ENCODE measurements around the gene UGCG. TPM values are rescaled to one million over a fixed set of nuclear protein-coding genes. Genes with fewer than 3 reads are reported as not detected.

The UGCG gene
- total and polyA plus RNA-seq, 9 of the 15 experiments (the other 6 are each of a cell fraction or from before 2014, with no cell fraction given), result 20.0 to 40.3 (median 29.2) TPM

- no peak for TF ChIP-seq UBTF (IDR thresholded peaks at IDR 0.05; ENCODE audit: borderline replicate concordance in 1 of 2, low read depth in 2 of 2, low read length in 2 of 2)
- TF ChIP-seq HIVEP1 (CRISPR knock-in tag; IDR thresholded peaks at IDR 0.05), result no peak
- TF ChIP-seq ZNF311 (CRISPR knock-in tag; IDR thresholded peaks at IDR 0.05), result no peak
- TF ChIP-seq ZNF445 (CRISPR knock-in tag; IDR thresholded peaks at IDR 0.05; ENCODE audit: low read depth), result no peak
- no peak for TF ChIP-seq STAG1 (CRISPR knock-in tag; IDR thresholded peaks at IDR 0.05; ENCODE audit: borderline replicate concordance)
- TF ChIP-seq NR0B1 (IDR thresholded peaks at IDR 0.05; ENCODE audit: partially characterized antibody), result no peak
- TF ChIP-seq DDX20 (tag; IDR thresholded peaks at IDR 0.05; ENCODE audit: low read depth), result no peak
- TF ChIP-seq SETDB1 (IDR thresholded peaks at IDR 0.05; ENCODE audit: low read length), result no peak
- no peak for TF ChIP-seq JUN (IDR thresholded peaks at IDR 0.05; ENCODE audit: borderline replicate concordance, low read depth, low read length)
- TF ChIP-seq JUN (CRISPR knock-in tag; IDR thresholded peaks at IDR 0.05; ENCODE audit: borderline replicate concordance), result no peak
- no peak for TF ChIP-seq HBP1 (CRISPR knock-in tag; IDR thresholded peaks at IDR 0.05)
- TF ChIP-seq TAL1 (IDR thresholded peaks at IDR 0.05), result peak; percentile 86
- TF ChIP-seq POLR2AphosphoS5 (IDR thresholded peaks at IDR 0.05; ENCODE audit: control insufficient read depth, insufficient read depth, low read depth, low read length), result peak; percentile 61; the same call in 1 of the 2 replicates
- TF ChIP-seq ATF3 (IDR thresholded peaks at IDR 0.05), result no peak
- TF ChIP-seq ATF3 (CRISPR knock-in tag; conservative IDR thresholded peaks at IDR 0.05), result no peak
- no peak for TF ChIP-seq TEAD2 (tag; IDR thresholded peaks at IDR 0.05)
- TF ChIP-seq FOXP1 (CRISPR knock-in tag; IDR thresholded peaks at IDR 0.05), result no peak
- no peak for TF ChIP-seq ZKSCAN8 (CRISPR knock-in tag; IDR thresholded peaks at IDR 0.05)
- TF ChIP-seq HOXB6 (CRISPR knock-in tag; IDR thresholded peaks at IDR 0.05; ENCODE audit: borderline replicate concordance), result no peak
- no peak for TF ChIP-seq NR3C1 (CRISPR knock-in tag; IDR thresholded peaks at IDR 0.05)
- TF ChIP-seq POLR2AphosphoS2 (IDR thresholded peaks at IDR 0.05; ENCODE audit: low read length), result no peak
- no peak for TF ChIP-seq OTX1 (CRISPR knock-in tag; IDR thresholded peaks at IDR 0.05)
- no peak for TF ChIP-seq MEF2D (tag; conservative IDR thresholded peaks at IDR 0.05; ENCODE audit: low read depth)
- TF ChIP-seq NR4A1 (CRISPR knock-in tag; IDR thresholded peaks at IDR 0.05), result no peak
- no peak for TF ChIP-seq NR4A1 (tag; IDR thresholded peaks at IDR 0.05)
Observed at GRCh38 chr9:111980398-111980797, 83.8 kb downstream of the UGCG start (continued).
